Measurements from ENCODE around the gene TMEM109. TPM values are rescaled to one million over a fixed set of nuclear protein-coding genes. Genes with fewer than 3 reads are reported as not detected.
A peak's percentile ranks its signal among the peaks of the same experiment; 100 is the strongest.

TMEM109 gene
- total and polyA plus RNA-seq, 4 experiments from 2014 or later, result 66.9 to 333 (median 131) TPM

- no peak overlapping the region for H3K27ac ChIP-seq (ENCODE audit: low read depth, low read length)
- H3K36me3 ChIP-seq (ENCODE audit: insufficient read depth, low read length), result peaks cover 41% of the 10 kb centered on the region
- ChIA-PET CTCF (ENCODE audit: partially characterized antibody) (interaction anchor here (0.6 to 1.3 kb wide), 3 partner anchors 8 to 535 kb away, joined by 3 to 7 read pairs (median 3); partner anchors contain the start of gene TMEM109), POLR2A (ENCODE audit: partially characterized antibody) (interaction anchor here (1.4 kb wide), 1 partner anchor 10 kb away, joined by 6 read pairs; the partner anchor contains the start of gene TMEM109)
- peaks cover 11% of the 10 kb centered on the region for H3K27me3 ChIP-seq (ENCODE audit: insufficient read depth, low read length)
- peak overlapping the region in 1 of 7 donors; percentile 47 for H3K27ac Mint-ChIP-seq
- H3K27me3 Mint-ChIP-seq, result peaks cover 4 to 10% of the 10 kb centered on the region in 2 donors
- H3K4me3 ChIP-seq (ENCODE audit: low read length in 2 of 2), result no peak overlapping the region
- H3K9me3 Mint-ChIP-seq, result no peaks in the 10 kb centered on the region
- intact Hi-C loops (cut with micrococcal nuclease), result no loop called here
- DNase-seq, result no peak
- peaks cover 42 to 46% of the 10 kb centered on the region in 2 donors for H3K36me3 Mint-ChIP-seq
- H3K9me3 ChIP-seq (ENCODE audit: control insufficient read depth in 1 of 2, low read length in 2 of 2), result no peaks in the 10 kb centered on the region
- peak overlapping the region in 5 of 8 donors; percentile 35 to 74 (median 56) for H3K4me3 Mint-ChIP-seq
- H3K4me1 Mint-ChIP-seq, result peaks cover 5 to 23% (median 13%) of the 10 kb centered on the region in 4 donors
- H3K4me1 ChIP-seq (ENCODE audit: insufficient read depth, low read length), result peaks cover 20% of the 10 kb centered on the region
These were observed 9.4 kb downstream of the TMEM109 start for GRCh38 chr11:60923326-60923725.

GRCh38 chr11:60923800-60924109 is 9.8 kb downstream of the TMEM109 start:
- peak overlapping the region in 7 of 8 donors; percentile 17 to 63 (median 46) for H3K4me3 Mint-ChIP-seq
- H3K27ac Mint-ChIP-seq, result no peak overlapping the region
- intact Hi-C loops (cut with micrococcal nuclease), result no loop called here
- peaks cover 41 to 46% of the 10 kb centered on the region in 2 donors for H3K36me3 Mint-ChIP-seq
- Histone ChIP-seq H3K9me3 (ENCODE audit: control insufficient read depth in 1 of 2, low read length in 2 of 2) (no peaks in the 10 kb centered on the region), H3K27ac (ENCODE audit: low read depth, low read length) (no peak overlapping the region), H3K4me3 (ENCODE audit: low read length in 2 of 2) (peak overlapping the region in 1 of 2 donors; percentile 32), H3K4me1 (ENCODE audit: insufficient read depth, low read length) (peaks cover 20% of the 10 kb centered on the region), H3K27me3 (ENCODE audit: insufficient read depth, low read length) (peaks cover 11% of the 10 kb centered on the region), H3K36me3 (ENCODE audit: insufficient read depth, low read length) (peaks cover 37% of the 10 kb centered on the region)
- H3K4me1 Mint-ChIP-seq, result peaks cover 5 to 23% (median 13%) of the 10 kb centered on the region in 4 donors
- H3K27me3 Mint-ChIP-seq, result peaks cover 4 to 10% of the 10 kb centered on the region in 2 donors
- no peaks in the 10 kb centered on the region for H3K9me3 Mint-ChIP-seq
- ChIA-PET POLR2A (ENCODE audit: partially characterized antibody) (interaction anchor here (1.0 to 1.4 kb wide), 2 partner anchors 8 to 10 kb away, joined by 3 to 6 read pairs; partner anchors contain the start of gene TMEM109), CTCF (ENCODE audit: partially characterized antibody) (interaction anchor here (0.6 to 1.3 kb wide), 3 partner anchors 8 to 535 kb away, joined by 3 to 7 read pairs (median 3); partner anchors contain the start of gene TMEM109)
- DNase-seq, result no peak

GRCh38 chr11:60924110-60924905 is 10.3 kb downstream of the TMEM109 start, which contains the start of gene TMEM132A:
Gene TMEM132A (plus strand): TSS chr11:60924460. CDS start chr11:60924634, 174 bp downstream.
- Mint-ChIP-seq H3K27me3 (peaks cover 4 to 12% of the 10 kb centered on the region in 2 donors), H3K4me3 (peak within 1 kb of the TSS; percentile 35 to 82 (median 70)), H3K4me1 (peaks cover 5 to 23% (median 13%) of the 10 kb centered on the region in 4 donors), H3K36me3 (peaks cover 36 to 42% of the 10 kb centered on the region in 2 donors), H3K27ac (peak within 1 kb of the TSS in 2 of 7 donors; percentile 47 to 59), H3K9me3 (no peaks in the 10 kb centered on the region)
- DNase-seq, result peak in 1 of 5 donors; percentile 17
- Histone ChIP-seq H3K36me3 (ENCODE audit: insufficient read depth, low read length) (peaks cover 37% of the 10 kb centered on the region), H3K27me3 (ENCODE audit: insufficient read depth, low read length) (peaks cover 11% of the 10 kb centered on the region), H3K27ac (ENCODE audit: low read depth, low read length) (no peak within 1 kb of the TSS), H3K4me1 (ENCODE audit: insufficient read depth, low read length) (peaks cover 20% of the 10 kb centered on the region), H3K9me3 (ENCODE audit: control insufficient read depth in 1 of 2, low read length in 2 of 2) (no peaks in the 10 kb centered on the region), H3K4me3 (ENCODE audit: low read length in 2 of 2) (peak within 1 kb of the TSS in 1 of 2 donors; percentile 32)
- intact Hi-C loops (cut with micrococcal nuclease), result no loop called here
- CTCF ChIA-PET (ENCODE audit: partially characterized antibody), result interaction anchor here (1.2 to 1.3 kb wide), 2 partner anchors 9 to 11 kb away, joined by 3 to 7 read pairs; partner anchors contain the start of gene TMEM109
- POLR2A ChIA-PET (ENCODE audit: partially characterized antibody), result interaction anchor here (1.0 to 1.4 kb wide), 3 partner anchors 9 to 10 kb away, joined by 3 to 6 read pairs (median 3); partner anchors contain the start of gene TMEM109

GRCh38 chr11:60924906-60925853 is 11.2 kb downstream of the TMEM109 start:
- Histone ChIP-seq H3K36me3 (ENCODE audit: insufficient read depth, low read length) (peaks cover 29% of the 10 kb centered on the region), H3K4me3 (ENCODE audit: low read length in 2 of 2) (peak overlapping the region in 1 of 2 donors; percentile 32), H3K27me3 (ENCODE audit: insufficient read depth, low read length) (peaks cover 11% of the 10 kb centered on the region), H3K9me3 (ENCODE audit: control insufficient read depth in 1 of 2, low read length in 2 of 2) (no peaks in the 10 kb centered on the region), H3K27ac (ENCODE audit: low read depth, low read length) (no peak overlapping the region), H3K4me1 (ENCODE audit: insufficient read depth, low read length) (peaks cover 20% of the 10 kb centered on the region)
- Mint-ChIP-seq H3K27me3 (peaks cover 4 to 13% of the 10 kb centered on the region in 2 donors), H3K36me3 (peaks cover 28 to 33% of the 10 kb centered on the region in 2 donors), H3K4me3 (peak overlapping the region; percentile 25 to 82 (median 66)), H3K9me3 (no peaks in the 10 kb centered on the region), H3K27ac (peak overlapping the region in 2 of 7 donors; percentile 46 to 59), H3K4me1 (peaks cover 5 to 23% (median 13%) of the 10 kb centered on the region in 4 donors)
- CTCF ChIA-PET (ENCODE audit: partially characterized antibody), result interaction anchor here (1.6 kb wide), 1 partner anchor 9 kb away, joined by 3 read pairs; no protein-coding TSS in a partner anchor
- intact Hi-C loops (cut with micrococcal nuclease), result no loop called here
- POLR2A ChIA-PET (ENCODE audit: partially characterized antibody), result interaction anchor here (1.0 kb wide), 1 partner anchor 10 kb away, joined by 3 read pairs; no protein-coding TSS in a partner anchor
- peak in 1 of 5 donors; percentile 13 for DNase-seq

GRCh38 chr11:60925868-60926267 is 11.9 kb downstream of the TMEM109 start:
- H3K4me1 ChIP-seq (ENCODE audit: insufficient read depth, low read length), result peaks cover 20% of the 10 kb centered on the region
- H3K27ac Mint-ChIP-seq, result peak overlapping the region in 1 of 7 donors; percentile 46
- no peaks in the 10 kb centered on the region for H3K9me3 Mint-ChIP-seq
- H3K36me3 ChIP-seq (ENCODE audit: insufficient read depth, low read length), result peaks cover 22% of the 10 kb centered on the region
- ChIA-PET POLR2A (ENCODE audit: partially characterized antibody) (no interaction called here), CTCF (ENCODE audit: partially characterized antibody) (interaction anchor here (1.6 kb wide), 1 partner anchor 10 kb away, joined by 3 read pairs; no protein-coding TSS in a partner anchor)
- H3K36me3 Mint-ChIP-seq, result peaks cover 21 to 26% of the 10 kb centered on the region in 2 donors
- peaks cover 4 to 13% of the 10 kb centered on the region in 2 donors for H3K27me3 Mint-ChIP-seq
- H3K9me3 ChIP-seq (ENCODE audit: control insufficient read depth in 1 of 2, low read length in 2 of 2), result no peaks in the 10 kb centered on the region
- DNase-seq, result no peak
- peaks cover 11% of the 10 kb centered on the region for H3K27me3 ChIP-seq (ENCODE audit: insufficient read depth, low read length)
- intact Hi-C loops (cut with micrococcal nuclease), result no loop called here
- H3K4me3 Mint-ChIP-seq, result peak overlapping the region in 6 of 8 donors; percentile 13 to 53 (median 36)
- peaks cover 5 to 23% (median 13%) of the 10 kb centered on the region in 4 donors for H3K4me1 Mint-ChIP-seq
- H3K27ac ChIP-seq (ENCODE audit: low read depth, low read length), result no peak overlapping the region
- H3K4me3 ChIP-seq (ENCODE audit: low read length in 2 of 2), result no peak overlapping the region

GRCh38 chr11:60926500-60926899 is 12.5 kb downstream of the TMEM109 start:
- Mint-ChIP-seq H3K4me1 (peaks cover 5 to 23% (median 13%) of the 10 kb centered on the region in 4 donors), H3K9me3 (no peaks in the 10 kb centered on the region), H3K27me3 (peaks cover 6 to 13% of the 10 kb centered on the region in 2 donors), H3K4me3 (peak overlapping the region in 1 of 8 donors; percentile 5), H3K27ac (no peak overlapping the region), H3K36me3 (peaks cover 14 to 20% of the 10 kb centered on the region in 2 donors)
- ChIA-PET CTCF (ENCODE audit: partially characterized antibody) (interaction anchor here (1.6 kb wide), 1 partner anchor 11 kb away, joined by 3 read pairs; no protein-coding TSS in a partner anchor), POLR2A (ENCODE audit: partially characterized antibody) (no interaction called here)
- H3K4me1 ChIP-seq (ENCODE audit: insufficient read depth, low read length), result peaks cover 20% of the 10 kb centered on the region
- no peak for DNase-seq
- intact Hi-C loops (cut with micrococcal nuclease), result no loop called here
- no peak overlapping the region for H3K4me3 ChIP-seq (ENCODE audit: low read length in 2 of 2)
- H3K36me3 ChIP-seq (ENCODE audit: insufficient read depth, low read length), result peaks cover 16% of the 10 kb centered on the region
- H3K27ac ChIP-seq (ENCODE audit: low read depth, low read length), result no peak overlapping the region
- peaks cover 11% of the 10 kb centered on the region for H3K27me3 ChIP-seq (ENCODE audit: insufficient read depth, low read length)
- no peaks in the 10 kb centered on the region for H3K9me3 ChIP-seq (ENCODE audit: control insufficient read depth in 1 of 2, low read length in 2 of 2)
